Brain microvascular endothelial cell (primary cell): ENCODE measurements around the gene KCNA3.

Source experiments
- DNase-seq: peaks from one replicate; pipeline ENCODE4 v3.0.0-alpha.2; 2020
- H3K27ac ChIP-seq: fragments of 250-450 bp; sonication (Bioruptor Pico); 2 replicates; pipeline ENCODE4 v1.5.1; 2020; ENCODE audit warnings: mild to moderate bottlenecking, moderate library complexity
- H3K27me3 ChIP-seq: fragments of 250-450 bp; sonication (Bioruptor Pico); replicated peaks from 2 replicates; pipeline ENCODE4 v1.5.1; 2020; ENCODE audit warnings: mild to moderate bottlenecking
- H3K36me3 ChIP-seq: fragments of 250-450 bp; sonication (Bioruptor Pico); replicated peaks from 2 replicates; pipeline ENCODE4 v1.5.1; 2020; ENCODE audit warnings: mild to moderate bottlenecking
- H3K4me3 ChIP-seq: 2 replicates; pipeline ENCODE4 v1.5.1; 2011; ENCODE audit warnings: low read depth, mild to moderate bottlenecking, control low read depth, low read length, moderate library complexity
- in situ Hi-C: cut with HindIII; loops from 2 replicates; pipeline ENCODE4 v1.10.0; 2017; ENCODE audit warnings: low sequenced_read_pairs, low pct_ligation_motif_present
- TF ChIP-seq, protein P1 (sequence below): IDR thresholded peaks from 2 replicates; pipeline ENCODE4 v1.5.1; 2011; ENCODE audit warnings: low read depth, mild to moderate bottlenecking, moderate library complexity, low read length, control low read depth, inconsistent platforms; ENCODE audit errors: missing control alignments

Gene KCNA3

DNA sequence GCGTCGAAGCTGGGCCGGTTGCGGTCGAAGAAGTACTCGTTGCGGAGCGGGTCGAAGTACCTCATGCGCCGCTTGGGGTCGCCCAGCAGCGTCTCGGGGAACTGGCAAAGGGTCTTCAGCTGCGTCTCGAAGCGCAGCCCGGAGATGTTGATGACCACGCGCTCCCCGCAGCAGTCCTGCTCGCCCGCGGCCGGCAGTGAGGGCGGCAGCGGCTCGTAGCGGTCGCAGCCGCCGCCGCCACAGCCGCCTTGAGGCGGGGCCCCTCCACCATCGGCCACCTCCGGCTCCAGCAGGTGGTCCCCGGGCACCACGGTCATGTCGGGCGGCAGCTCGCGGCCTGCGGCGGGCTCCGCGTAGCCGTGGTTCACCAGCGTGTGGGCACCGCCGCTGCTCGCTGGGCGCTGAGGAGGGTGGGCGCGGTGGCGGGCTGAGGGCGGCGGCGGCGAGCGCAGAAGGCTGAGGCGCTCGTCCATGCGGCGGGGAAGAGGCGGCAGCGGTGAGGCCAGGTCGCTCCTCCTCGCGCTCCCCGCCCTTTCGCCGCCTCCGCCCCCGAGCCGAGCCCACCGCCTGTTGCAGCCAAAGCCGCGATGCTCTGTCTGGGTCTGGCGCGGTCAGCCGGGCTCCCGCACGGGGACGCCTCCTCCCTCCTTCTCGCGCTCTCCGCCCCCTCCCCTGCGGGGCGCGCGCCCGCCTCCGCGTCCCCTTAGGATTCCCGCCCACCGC lies at the start of gene KCNA3:
Gene KCNA3, minus strand, starts transcription at position 604 of the 723 bp plus-strand sequence. Its CDS starts 131 bp downstream, at position 473.
- Histone ChIP-seq H3K27me3 (peaks cover 37% of the 10 kb centered on the region), H3K27ac (no peak within 1 kb of the TSS), H3K4me3 (peak within 1 kb of the TSS; percentile 17), H3K36me3 (no peaks in the 10 kb centered on the region)
- TF ChIP-seq, protein P1, sequence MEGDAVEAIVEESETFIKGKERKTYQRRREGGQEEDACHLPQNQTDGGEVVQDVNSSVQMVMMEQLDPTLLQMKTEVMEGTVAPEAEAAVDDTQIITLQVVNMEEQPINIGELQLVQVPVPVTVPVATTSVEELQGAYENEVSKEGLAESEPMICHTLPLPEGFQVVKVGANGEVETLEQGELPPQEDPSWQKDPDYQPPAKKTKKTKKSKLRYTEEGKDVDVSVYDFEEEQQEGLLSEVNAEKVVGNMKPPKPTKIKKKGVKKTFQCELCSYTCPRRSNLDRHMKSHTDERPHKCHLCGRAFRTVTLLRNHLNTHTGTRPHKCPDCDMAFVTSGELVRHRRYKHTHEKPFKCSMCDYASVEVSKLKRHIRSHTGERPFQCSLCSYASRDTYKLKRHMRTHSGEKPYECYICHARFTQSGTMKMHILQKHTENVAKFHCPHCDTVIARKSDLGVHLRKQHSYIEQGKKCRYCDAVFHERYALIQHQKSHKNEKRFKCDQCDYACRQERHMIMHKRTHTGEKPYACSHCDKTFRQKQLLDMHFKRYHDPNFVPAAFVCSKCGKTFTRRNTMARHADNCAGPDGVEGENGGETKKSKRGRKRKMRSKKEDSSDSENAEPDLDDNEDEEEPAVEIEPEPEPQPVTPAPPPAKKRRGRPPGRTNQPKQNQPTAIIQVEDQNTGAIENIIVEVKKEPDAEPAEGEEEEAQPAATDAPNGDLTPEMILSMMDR, result no peak
- DNase-seq, result no peak
- in situ Hi-C loops, result no loop called here

DNA sequence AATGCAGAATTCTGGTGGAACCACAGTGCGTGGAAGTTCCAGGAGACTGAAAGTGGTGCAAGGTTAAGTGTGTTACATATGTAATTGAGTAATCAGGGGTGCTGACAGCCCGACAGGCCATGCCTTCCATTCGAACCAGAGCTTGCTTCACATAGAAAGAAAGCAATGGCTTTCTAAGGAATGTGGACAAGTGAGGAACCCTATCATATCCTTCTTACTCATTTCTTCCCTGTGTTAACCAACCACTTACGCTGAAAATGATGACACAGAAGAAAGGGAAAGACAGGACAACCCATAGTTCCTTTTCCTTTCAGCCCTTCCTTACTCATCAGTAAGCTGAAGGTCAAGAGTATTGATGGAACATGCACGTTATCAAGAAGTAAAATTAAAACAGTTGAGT lies 48.1 kb upstream of the KCNA3 start:
- TF ChIP-seq, protein P1, result no peak
- no peak for DNase-seq
- Histone ChIP-seq H3K36me3 (no peaks in the 10 kb centered on the region), H3K27me3 (no peaks in the 10 kb centered on the region), H3K27ac (no peak overlapping the region), H3K4me3 (no peak overlapping the region)
- in situ Hi-C loops, result no loop called here

DNA sequence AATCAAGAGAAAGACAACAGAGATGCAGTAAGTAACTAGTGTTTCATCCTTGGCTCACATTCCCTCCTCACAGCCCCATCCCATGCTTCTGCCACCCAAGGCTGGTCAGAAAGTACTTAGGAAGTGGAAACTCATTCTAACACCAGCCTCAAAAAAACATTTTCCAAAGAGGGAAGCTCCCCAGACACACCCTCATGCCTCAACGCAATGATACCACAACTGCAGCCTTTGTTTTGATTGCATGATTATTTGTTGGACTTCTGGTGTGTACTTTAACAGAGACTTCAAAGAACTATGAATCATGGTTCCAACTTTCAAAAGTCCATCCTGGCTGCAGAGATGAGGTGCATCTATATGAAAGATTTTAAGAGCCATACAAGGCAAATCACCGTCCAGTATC lies 45.2 kb upstream of the KCNA3 start:
- H3K27me3 ChIP-seq, result no peaks in the 10 kb centered on the region
- TF ChIP-seq, protein P1, result no peak
- H3K4me3 ChIP-seq, result no peak overlapping the region
- no peak for DNase-seq
- no peaks in the 10 kb centered on the region for H3K36me3 ChIP-seq
- H3K27ac ChIP-seq, result no peak overlapping the region
- in situ Hi-C loops, result no loop called here

DNA sequence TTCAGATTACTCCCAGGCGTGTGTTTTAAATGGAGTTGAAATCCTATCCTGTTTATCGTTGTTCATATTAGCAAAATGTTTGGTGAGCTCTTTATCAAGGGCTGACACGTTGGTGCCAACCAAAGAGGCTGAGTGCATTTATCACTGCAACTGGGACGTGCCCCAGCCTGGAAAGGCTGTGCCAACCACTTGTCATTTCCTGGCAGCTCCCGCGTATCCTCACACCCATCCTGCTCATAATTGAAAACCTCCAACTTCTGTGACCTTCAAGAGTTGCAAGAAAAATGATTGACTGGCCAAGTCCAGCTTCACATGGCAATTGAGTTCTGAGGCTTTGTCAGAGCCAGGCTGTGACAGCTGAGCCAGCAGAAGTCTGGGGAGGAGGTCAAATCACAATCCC lies 43.7 kb upstream of the KCNA3 start:
- in situ Hi-C loops, result no loop called here
- TF ChIP-seq, protein P1, result no peak
- Histone ChIP-seq H3K27me3 (no peaks in the 10 kb centered on the region), H3K4me3 (no peak overlapping the region), H3K27ac (no peak overlapping the region), H3K36me3 (no peaks in the 10 kb centered on the region)
- DNase-seq, result no peak

DNA sequence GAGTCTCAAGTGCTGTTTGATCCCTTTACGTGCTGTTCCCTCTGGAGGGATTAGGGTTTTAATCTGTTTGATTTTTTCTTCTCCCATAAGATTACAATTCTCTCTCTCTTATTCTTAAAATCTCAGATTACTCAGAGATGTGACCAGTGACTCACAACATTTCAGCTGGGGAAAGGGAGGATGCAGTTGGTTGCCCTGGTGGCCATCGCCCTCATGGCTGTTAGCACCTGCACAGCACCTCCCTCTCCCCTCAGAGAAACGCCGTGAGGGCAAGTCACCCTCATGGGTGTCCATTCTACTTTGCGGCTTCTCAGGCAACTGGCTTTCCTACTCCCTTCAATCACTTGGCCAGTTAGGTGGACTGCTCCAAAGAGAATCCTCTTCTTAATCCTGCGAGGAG lies 42.4 kb upstream of the KCNA3 start:
- no peak for DNase-seq
- TF ChIP-seq, protein P1, result no peak
- Histone ChIP-seq H3K27ac (no peak overlapping the region), H3K36me3 (no peaks in the 10 kb centered on the region), H3K27me3 (no peaks in the 10 kb centered on the region), H3K4me3 (no peak overlapping the region)
- in situ Hi-C loops, result no loop called here
